Activated CD4-positive, alpha-beta T cell treated with anti-CD3 and anti-CD28 coated beads, Interleukin-2, amount 50 U/mL, for 16 hours (primary cell): Measurements from ENCODE around the gene COL16A1.
A peak's percentile ranks its signal among the peaks of the same experiment; 100 is the strongest.
"Not testable (repeated sequence)": the region's sequence is repeated elsewhere in the genome, so short reads cannot be mapped to it uniquely, and the experiment has no call there.

Experiments used
- DNase-seq: peaks from one replicate; pipeline ENCODE4 v3.0.0-alpha.2; 2020

The COL16A1 gene

DNA sequence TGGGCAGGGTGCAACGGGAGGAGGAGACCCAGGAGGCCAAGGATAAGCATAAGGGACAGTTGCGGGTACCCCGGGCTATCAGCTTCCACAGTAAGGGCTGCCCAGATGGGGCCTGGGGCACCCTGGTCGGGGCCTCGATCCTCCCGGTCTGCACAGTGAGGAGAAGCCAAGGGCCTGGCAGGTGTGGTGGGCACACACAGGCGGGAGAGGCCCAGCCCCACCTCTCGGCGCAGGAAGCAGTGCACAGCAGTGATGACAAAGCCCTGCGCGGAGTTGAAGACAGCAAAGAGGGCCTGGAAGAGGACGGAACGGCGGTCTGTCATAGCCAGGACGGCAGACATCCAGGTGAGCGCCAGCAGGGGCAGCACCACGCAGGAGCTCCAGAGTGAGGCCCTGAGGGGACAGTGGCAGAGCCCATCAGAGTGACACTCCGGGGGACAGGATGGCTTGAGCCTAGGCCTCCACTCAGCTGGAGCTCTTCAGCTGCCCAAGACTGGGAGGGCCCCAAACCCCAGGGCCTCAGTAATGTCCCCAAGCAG, 29.0 kb upstream of the COL16A1 start:
- no peak for DNase-seq

DNA sequence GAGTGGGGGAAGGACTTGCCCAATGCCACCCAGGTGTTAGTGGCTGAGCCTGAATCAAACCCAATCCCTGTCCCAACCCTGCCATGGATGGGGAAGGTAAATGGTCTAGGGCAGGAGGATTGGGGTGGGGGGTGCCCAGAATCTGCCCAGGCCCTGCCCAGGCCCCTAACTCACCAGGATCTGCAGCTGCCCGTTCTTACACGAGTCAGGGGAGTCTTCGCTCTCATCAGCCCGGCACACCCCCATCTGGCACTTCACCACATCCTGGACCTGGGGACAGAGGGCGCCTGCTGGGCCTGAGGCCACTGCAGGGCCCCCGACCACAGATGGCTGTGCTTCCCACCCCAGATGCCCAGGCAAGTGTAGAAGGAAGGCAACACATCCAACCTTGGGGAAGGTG, 28.5 kb upstream of the COL16A1 start:
- DNase-seq, result no peak

GRCh38 chr1:31731049-31731565, 27.3 kb upstream of the COL16A1 start:
- no peak for DNase-seq

DNA sequence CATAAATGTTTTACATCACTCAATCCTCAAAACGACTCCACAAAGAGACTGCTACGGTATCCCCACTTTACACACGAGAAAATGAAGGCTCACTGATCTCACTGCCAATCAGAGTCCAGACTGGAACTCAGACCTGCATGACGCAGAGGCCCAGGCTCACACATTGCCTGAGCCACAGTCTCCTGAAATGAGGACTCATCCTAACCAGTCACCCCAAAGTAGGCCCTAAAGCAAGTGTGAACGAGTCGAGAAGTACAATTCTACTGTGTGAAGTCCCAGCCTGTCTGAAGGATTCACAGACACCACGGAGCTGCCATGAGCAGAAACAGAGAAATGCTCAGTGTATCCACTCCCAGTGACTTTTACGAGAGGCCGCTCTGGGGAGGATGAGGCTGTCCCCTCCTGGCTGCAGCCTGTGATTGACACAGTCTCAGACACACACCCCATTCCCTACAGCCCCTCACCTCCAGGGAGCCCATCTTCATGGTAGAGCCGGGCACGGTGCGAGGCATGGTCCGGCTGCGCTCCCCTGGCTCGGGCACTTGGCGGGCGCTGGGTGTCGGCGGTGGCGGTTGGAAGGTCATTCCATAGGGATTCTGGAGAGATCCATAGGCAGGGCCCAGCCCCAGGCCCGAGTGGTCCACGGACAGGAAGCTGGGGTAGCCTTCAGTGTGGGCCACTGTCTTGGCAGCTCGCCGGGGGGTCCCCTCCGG, 26.7 kb upstream of the COL16A1 start:
- DNase-seq, result no peak

DNA sequence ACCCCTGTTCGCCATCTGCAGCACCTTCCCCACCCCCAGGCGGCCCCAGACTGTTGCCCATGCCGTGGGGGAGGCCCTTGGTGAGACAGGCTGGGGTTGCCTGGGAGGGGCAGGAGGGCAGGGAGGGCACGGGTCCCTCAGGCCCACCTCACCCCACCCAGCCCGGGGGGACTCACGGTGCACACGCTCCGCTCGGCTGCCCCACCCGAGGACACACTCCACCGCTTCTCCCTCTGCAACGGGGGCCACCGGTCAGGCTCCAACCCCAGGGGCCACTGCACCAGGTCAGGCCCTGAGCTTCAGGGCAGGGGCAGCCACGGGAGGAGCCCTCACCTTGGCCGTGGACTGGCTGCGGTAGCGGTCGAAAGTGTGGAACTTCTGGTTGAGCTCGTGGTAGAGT, 24.0 kb upstream of the COL16A1 start:
- DNase-seq, result no peak

GRCh38 chr1:31727195-31727594, 23.4 kb upstream of the COL16A1 start:
- DNase-seq, result no peak

DNA sequence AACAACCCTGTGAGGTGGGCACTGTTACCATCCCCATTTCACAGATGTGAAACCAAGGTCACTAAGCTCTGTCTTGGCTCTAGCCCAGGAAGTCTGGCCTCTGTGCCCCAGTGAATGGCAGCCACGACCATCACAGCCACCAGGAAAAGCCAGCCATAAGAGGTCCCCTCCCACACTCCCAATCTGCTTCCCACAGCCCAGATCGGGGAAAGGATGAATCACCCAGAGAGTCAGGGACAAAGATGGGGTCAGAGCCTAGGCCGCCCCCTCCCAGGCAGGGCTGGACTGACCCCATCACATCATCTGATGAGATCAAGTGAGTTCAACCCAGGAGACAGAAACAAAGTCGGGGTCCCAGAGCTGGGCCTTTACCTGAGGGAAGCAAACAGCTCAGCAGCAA, 22.9 kb upstream of the COL16A1 start:
- no peak for DNase-seq

DNA sequence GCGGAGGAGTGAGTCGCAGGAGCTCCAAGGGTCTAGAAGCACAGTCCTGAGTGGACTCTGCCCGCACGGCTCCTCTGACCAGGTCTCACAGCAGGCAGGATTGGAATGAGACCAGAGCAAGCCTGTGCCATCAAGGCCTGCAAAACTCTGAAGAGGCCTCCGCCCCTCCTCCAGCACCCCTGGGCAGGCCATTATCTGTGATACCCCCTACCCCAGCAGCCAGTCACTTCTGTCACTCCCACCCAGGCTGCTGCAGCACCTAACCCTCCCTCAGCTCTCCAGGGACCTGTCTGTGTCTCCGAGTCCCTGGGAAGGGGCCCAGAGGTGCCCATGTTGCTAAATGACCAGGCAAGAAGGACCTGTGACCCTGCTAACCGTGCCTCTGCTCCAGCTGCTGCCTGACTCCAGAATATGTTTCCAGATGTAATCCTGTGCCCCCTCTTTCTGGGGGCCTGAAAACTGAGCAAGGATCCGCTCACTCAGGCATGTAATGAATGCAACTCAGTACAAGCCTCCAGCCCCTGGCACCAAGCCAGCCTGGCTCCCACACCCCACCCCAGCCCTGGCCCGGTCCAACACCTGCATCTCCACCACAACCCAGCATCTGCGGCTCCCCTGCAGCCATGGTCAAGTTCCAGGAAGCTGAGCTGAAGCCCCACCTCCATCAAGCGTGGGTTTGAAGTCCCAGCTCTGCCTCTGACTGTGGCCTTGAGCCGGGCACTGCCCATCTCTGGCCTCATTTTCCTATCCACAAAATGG, 22.1 kb upstream of the COL16A1 start:
- DNase-seq, result no peak

DNA sequence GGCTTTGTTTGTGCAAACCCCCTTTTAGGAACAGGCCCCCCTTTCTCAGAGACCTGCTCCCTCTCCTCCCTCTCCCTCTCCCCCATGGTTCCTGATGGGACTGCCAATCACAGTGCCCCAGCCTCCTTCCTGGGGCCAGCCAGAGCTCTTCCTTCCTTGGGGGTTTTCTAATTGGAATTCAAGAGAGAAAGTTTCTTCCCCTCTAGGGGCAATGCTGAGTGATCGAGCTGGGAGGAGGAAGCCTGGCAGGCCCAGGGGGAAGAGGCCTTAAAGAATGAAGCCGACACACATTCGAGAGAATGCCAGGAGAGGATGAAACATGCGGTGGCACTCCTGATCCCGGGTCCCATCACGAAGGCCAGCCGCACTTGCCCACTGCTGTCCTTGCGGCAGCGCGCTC, 21.3 kb upstream of the COL16A1 start:
- DNase-seq, result no peak

DNA sequence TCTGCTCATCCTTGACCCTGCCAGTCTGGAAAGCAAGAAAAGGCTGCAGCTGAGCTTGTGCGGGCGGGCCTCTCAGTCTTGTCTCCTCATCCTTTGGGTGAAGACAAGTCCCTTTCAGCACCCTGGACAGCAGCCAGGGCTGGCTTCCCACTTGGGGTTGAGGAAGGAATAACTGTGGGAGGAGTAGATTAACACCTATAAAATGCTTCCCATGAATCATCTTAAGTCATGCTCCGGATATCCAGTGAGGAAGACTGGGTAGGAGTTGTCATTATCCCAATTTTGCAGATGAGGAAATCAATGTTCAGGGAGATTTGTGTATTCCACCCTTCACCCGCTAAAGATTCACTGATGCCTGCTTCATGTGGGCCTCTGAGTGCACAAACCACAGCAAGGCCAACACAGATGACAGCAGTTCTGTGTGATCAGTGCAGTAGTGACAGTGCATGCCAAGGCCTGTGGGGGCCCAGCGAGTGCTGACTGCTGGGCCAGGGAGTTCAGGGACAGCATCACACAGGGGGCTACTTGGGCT, 20.1 kb upstream of the COL16A1 start:
- DNase-seq, result peak; percentile 23

GRCh38 chr1:31718327-31718897, 14.6 kb upstream of the COL16A1 start:
- no peak for DNase-seq

- DNase-seq, result no peak
These were observed 13.5 kb upstream of the COL16A1 start for GRCh38 chr1:31717341-31717740.

DNA sequence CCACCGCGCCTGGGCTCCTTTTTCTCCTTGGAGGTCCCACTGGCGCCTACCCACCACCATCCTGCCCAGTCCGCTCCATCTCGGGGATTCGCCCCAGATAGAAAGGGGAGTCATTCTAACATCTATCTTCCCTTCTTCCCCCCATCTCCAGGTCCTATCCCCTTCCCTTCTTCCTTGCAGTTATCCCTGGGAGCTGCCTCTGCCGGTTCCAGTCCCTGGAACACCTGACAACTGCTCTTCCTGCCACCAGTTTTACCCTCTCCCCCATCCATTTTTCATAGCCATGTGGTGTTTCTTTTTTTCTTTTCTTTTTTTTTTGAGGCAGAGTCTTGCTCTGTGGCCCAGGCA, 12.0 kb upstream of the COL16A1 start:
- no peak for DNase-seq

GRCh38 chr1:31715087-31715872, 11.5 kb upstream of the COL16A1 start:
- peak; percentile 29 for DNase-seq

- peak; percentile 24 for DNase-seq
These were observed 10.7 kb upstream of the COL16A1 start for GRCh38 chr1:31714442-31715086.

- DNase-seq, result no peak
These were observed 8.8 kb upstream of the COL16A1 start for GRCh38 chr1:31712630-31713029.

DNA sequence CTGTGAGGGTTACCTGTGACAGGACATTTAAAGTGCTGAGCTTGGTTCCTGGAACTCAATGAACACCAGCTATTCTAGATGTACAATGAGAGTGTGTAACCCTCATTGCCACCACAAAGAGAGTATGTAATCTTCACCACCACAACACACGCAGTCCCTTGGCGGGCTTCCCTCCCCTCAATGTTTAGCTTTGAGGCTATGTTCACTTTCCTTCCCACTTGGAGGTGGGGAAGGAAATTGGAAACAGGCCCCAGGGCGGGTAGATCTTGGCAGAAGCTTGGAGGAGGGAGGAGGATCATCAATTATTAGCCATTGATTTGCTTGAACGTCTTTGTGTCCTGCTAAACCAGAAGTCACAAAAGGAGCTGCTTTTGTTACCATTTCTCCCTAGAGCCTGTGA, 8.3 kb upstream of the COL16A1 start:
- DNase-seq, result no peak

DNA sequence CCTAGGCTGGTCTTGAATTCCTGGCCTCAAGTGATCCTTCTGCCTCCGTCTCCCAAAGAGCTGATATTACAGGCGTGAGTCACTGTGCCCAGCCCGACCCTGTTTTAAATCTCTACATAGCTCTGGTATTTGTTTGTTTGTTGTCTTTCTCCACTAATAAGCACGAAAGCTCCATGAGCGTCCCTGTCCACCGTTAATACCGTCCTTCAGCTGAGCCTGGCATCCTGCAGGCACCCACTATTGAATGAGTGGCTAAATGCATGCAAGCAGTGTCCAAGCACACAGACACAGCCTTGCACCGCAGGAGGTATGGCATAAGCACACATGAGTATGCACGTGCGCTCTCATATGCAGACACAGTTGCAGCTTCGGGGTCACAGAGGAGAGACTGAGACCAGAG, 4.5 kb upstream of the COL16A1 start:
- DNase-seq, result no peak

- DNase-seq, result peak; percentile 24
These were observed 3.9 kb upstream of the COL16A1 start for GRCh38 chr1:31707711-31708110.

GRCh38 chr1:31707059-31707600, 3.3 kb upstream of the COL16A1 start:
- not testable (repeated sequence) for DNase-seq

- DNase-seq, result no peak
These were observed 2.7 kb upstream of the COL16A1 start for GRCh38 chr1:31706384-31707058.
